HCT116 (cell line): ENCODE data around the gene CLEC4M. TPM values are rescaled to one million over a fixed set of nuclear protein-coding genes. Genes with fewer than 3 reads are reported as not detected.

Experiments
- ATAC-seq: fragments of 200-7000 bp; cut with Tn5 transposase; 2 replicates; pipeline ENCODE4 v1.9.1; 2020; ENCODE audit warnings: mild to moderate bottlenecking, moderate library complexity
- BruUV-seq: library from RNA; stranded (reverse); fragments of 400-500 nt; replicated peaks from 2 replicates; lab custom pipeline; 2021; lab: Mats Ljungman, UMichigan
- CTCF ChIA-PET: fragments of 300-600 bp; sonication (Branson Sonifier 250); formaldehyde crosslinking; loops from one replicate; lab custom pipeline; 2021; ENCODE audit warnings: antibody characterized with exemption; lab: Charles Lee
- POLR2A ChIA-PET: fragments of 300-600, 350-600 bp; sonication (Branson Sonifier 250); formaldehyde crosslinking; loops from one replicate; lab custom pipeline; 2021; ENCODE audit warnings: antibody characterized with exemption; lab: Charles Lee
- RAD21 ChIA-PET, 2 experiments: fragments of 300-600 bp; sonication (Branson Sonifier 250); formaldehyde crosslinking; loops; one replicate each; lab custom pipeline; 2023; ENCODE audit warnings: low total read pairs in 2 of 2; ENCODE audit not compliant: uncharacterized antibody in 2 of 2, unreplicated experiment in 2 of 2, low non-redundant PET in 1 of 2; lab: Charles Lee
- DNase-seq: peaks from one replicate; pipeline ENCODE4 v3.0.0-alpha.2; 2010; ENCODE audit warnings: low read depth, low spot score
- H2AFZ ChIP-seq: fragments of 200-600 bp; shearing (Covaris generic), sonication (generic); 2 replicates; pipeline ENCODE4 v1.6.1; 2017; ENCODE audit warnings: low read depth, mixed run types, mixed read lengths, antibody characterized with exemption, low read length; ENCODE audit not compliant: poor library complexity, severe bottlenecking
- H3K27ac ChIP-seq: 2 replicates; pipeline ENCODE4 v1.5.1; 2012; ENCODE audit warnings: low read depth, low read length
- H3K27me3 ChIP-seq: fragments of 200-600 bp; sonication (generic); 2 replicates; pipeline ENCODE4 v1.6.1; 2016; ENCODE audit warnings: mixed run types, low read length, mixed read lengths; ENCODE audit not compliant: insufficient read depth
- H3K36me3 ChIP-seq, 2 experiments: fragments of 200-500 bp in 1 of 2; fragments of 200-600 bp in 1 of 2; sonication (Bioruptor generic) in 1 of 2; sonication (generic) in 1 of 2; 2 replicates each; pipeline versions ENCODE4 v1.5.1 to v1.6.1; 2014 to 2016; ENCODE audit warnings: low read length in 2 of 2, inconsistent platforms in 1 of 2, mixed read lengths in 1 of 2, mixed run types in 1 of 2; ENCODE audit not compliant: insufficient read depth in 2 of 2, control insufficient read depth in 1 of 2
- H3K4me1 ChIP-seq, 2 experiments: fragments of 200-600 bp in 1 of 2; sonication (generic) in 1 of 2; 2 replicates each; pipeline versions ENCODE4 v1.5.1 to v1.6.1; 2012 to 2017; ENCODE audit warnings: low read length in 2 of 2, inconsistent platforms in 1 of 2, mild to moderate bottlenecking in 1 of 2, mixed read lengths in 1 of 2, mixed run types in 1 of 2, moderate library complexity in 1 of 2; ENCODE audit not compliant: insufficient read depth in 2 of 2, control insufficient read depth in 1 of 2
- H3K4me2 ChIP-seq: fragments of 200-600 bp; sonication (generic); 2 replicates; pipeline ENCODE4 v1.6.1; 2017; ENCODE audit warnings: mixed run types, low read length, mixed read lengths
- H3K4me3 ChIP-seq, 2 experiments: fragments of 200-600 bp in 1 of 2; sonication (generic) in 1 of 2; replicated peaks in 1 of 2; 2 replicates each; pipeline ENCODE4 v1.5.1; 2011 to 2016; ENCODE audit warnings: low read length in 2 of 2, control low read depth in 1 of 2, low read depth in 1 of 2, mild to moderate bottlenecking in 1 of 2, mixed read lengths in 1 of 2, mixed run types in 1 of 2
- H3K79me2 ChIP-seq: fragments of 200-600 bp; sonication (generic); 2 replicates; pipeline ENCODE4 v1.6.1; 2017; ENCODE audit warnings: mild to moderate bottlenecking, mixed run types, low read length, moderate library complexity, mixed read lengths; ENCODE audit not compliant: insufficient read depth
- H3K9ac ChIP-seq: fragments of 200-600 bp; sonication (generic); 2 replicates; pipeline ENCODE4 v1.6.1; 2016; ENCODE audit warnings: low read length, mixed read lengths
- H3K9me2 ChIP-seq: fragments of 200-600 bp; sonication (generic), shearing (Covaris generic); 2 replicates; pipeline ENCODE4 v1.6.1; 2017; ENCODE audit warnings: mixed run types, mild to moderate bottlenecking, moderate library complexity; ENCODE audit not compliant: insufficient read depth
- H3K9me3 ChIP-seq, 2 experiments: fragments of 200-500 bp in 1 of 2; fragments of 200-600 bp in 1 of 2; sonication (Bioruptor generic) in 1 of 2; sonication (generic) in 1 of 2; 2 replicates each; pipeline ENCODE4 v1.6.1; 2014 to 2017; ENCODE audit warnings: low read length in 2 of 2, mixed read lengths in 2 of 2, inconsistent platforms in 1 of 2, low read depth in 1 of 2, mild to moderate bottlenecking in 1 of 2, mixed run types in 1 of 2, moderate library complexity in 1 of 2; ENCODE audit not compliant: control insufficient read depth in 1 of 2, insufficient read depth in 1 of 2
- H4K20me1 ChIP-seq: fragments of 200-600 bp; sonication (generic), shearing (Covaris generic); 2 replicates; pipeline ENCODE4 v1.6.1; 2017; ENCODE audit warnings: mixed run types, mild to moderate bottlenecking, moderate library complexity; ENCODE audit not compliant: insufficient read depth
- RAD21 ChIP-seq: IDR thresholded peaks from 2 replicates; pipeline ENCODE4 v1.6.1; 2012; ENCODE audit warnings: low read depth, mild to moderate bottlenecking
- intact Hi-C: fragments of 100-400 bp; cut with micrococcal nuclease; formaldehyde crosslinking; loops from 2 replicates; pipeline ENCODE4 v1.10.0; 2022
- total RNA-seq: library from RNA; stranded (reverse); gene quantifications from one replicate; pipeline ENCODE4 v1.2.1, GENCODE V29; 2021; ENCODE audit not compliant: unreplicated experiment

The CLEC4M gene
- total RNA-seq, 1 experiment from 2014 or later: not detected

DNA sequence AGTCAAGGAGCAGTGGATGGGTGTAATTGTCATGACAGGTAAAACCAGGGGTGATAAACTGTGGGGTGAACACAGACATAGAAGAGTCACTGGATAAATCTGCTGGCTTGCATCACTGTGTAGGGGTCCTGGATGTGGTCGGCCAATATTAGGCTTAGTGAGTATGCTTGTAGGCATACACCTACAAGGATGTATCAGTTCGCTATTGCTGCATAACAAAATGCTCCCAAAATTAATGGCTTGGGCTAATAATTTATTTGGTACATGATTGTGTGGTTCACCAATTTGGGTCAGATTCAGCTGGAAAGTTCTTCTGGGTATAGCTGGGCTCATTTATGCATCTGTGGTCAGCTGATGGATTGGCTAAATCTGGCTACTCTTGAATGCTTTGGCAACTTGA lies 55.8 kb downstream of the CLEC4M start:
- no peaks in the 10 kb centered on the region for H3K9me2 ChIP-seq
- BruUV-seq: no TSS peak
- no peaks in the 10 kb centered on the region for H4K20me1 ChIP-seq
- peaks cover 0 to 5% of the 10 kb centered on the region in 2 experiments; a peak in 2 of 4 replicates for H3K9me3 ChIP-seq
- no peak overlapping the region for H3K4me3 ChIP-seq
- H3K36me3 ChIP-seq: no peaks in the 10 kb centered on the region
- DNase-seq (no peak), ATAC-seq (no peak)
- POLR2A ChIA-PET: no interaction called here
- CTCF ChIA-PET: interaction anchor here (1.0 kb wide), 1 partner anchor 19 kb away, joined by 3 read pairs; no protein-coding TSS in a partner anchor
- no peak overlapping the region for H2AFZ ChIP-seq
- H3K4me2 ChIP-seq: no peak overlapping the region
- no peak for TF ChIP-seq RAD21
- H3K9ac ChIP-seq: no peak overlapping the region
- H3K4me1 ChIP-seq: no peaks in the 10 kb centered on the region
- intact Hi-C loops: no loop called here
- H3K79me2 ChIP-seq: no peaks in the 10 kb centered on the region
- H3K27me3 ChIP-seq: no peaks in the 10 kb centered on the region
- RAD21 ChIA-PET: no interaction called here
- no peak overlapping the region for H3K27ac ChIP-seq

Other genes starting within 250 kb of the CLEC4M start
- 20.7 TPM for gene ZNF358, start 247.1 kb upstream of the CLEC4M start, total RNA-seq
- 19.1 TPM for gene MCOLN1, start 240.6 kb upstream of the CLEC4M start, total RNA-seq
- 159 TPM for gene PNPLA6, start 227.5 kb upstream of the CLEC4M start, total RNA-seq
- gene CAMSAP3, start 167.4 kb upstream of the CLEC4M start, total RNA-seq: 24.0 TPM
- 103 TPM for gene XAB2, start 133.7 kb upstream of the CLEC4M start, total RNA-seq
- 126 TPM for gene PET100, start 133.4 kb upstream of the CLEC4M start, total RNA-seq
- 0.32 TPM for gene PCP2, start 129.5 kb upstream of the CLEC4M start, total RNA-seq
- 141 TPM for gene STXBP2, start 126.1 kb upstream of the CLEC4M start, total RNA-seq
- gene RETN, start 94.2 kb upstream of the CLEC4M start, total RNA-seq: not detected
- gene MCEMP1, start 86.2 kb upstream of the CLEC4M start, total RNA-seq: not detected
- 101 TPM for gene TRAPPC5, start 82.4 kb upstream of the CLEC4M start, total RNA-seq
- gene FCER2, start 61.1 kb upstream of the CLEC4M start, total RNA-seq: 0.20 TPM
- gene CLEC4G, start 31.1 kb upstream of the CLEC4M start, total RNA-seq: not detected
- not detected for gene CD209, start 15.7 kb upstream of the CLEC4M start, total RNA-seq
- 15.0 TPM for gene EVI5L, start 67.0 kb downstream of the CLEC4M start, total RNA-seq
- gene PRR36, start 111.1 kb downstream of the CLEC4M start, total RNA-seq: 7.5 TPM
- 18.1 TPM for gene LRRC8E, start 125.3 kb downstream of the CLEC4M start, total RNA-seq
- 59.1 TPM for gene MAP2K7, start 140.6 kb downstream of the CLEC4M start, total RNA-seq
- gene TGFBR3L, start 151.6 kb downstream of the CLEC4M start, total RNA-seq: 30.9 TPM
- 42.9 TPM for gene SNAPC2, start 157.1 kb downstream of the CLEC4M start, total RNA-seq
- 56.0 TPM for gene CTXN1, start 162.9 kb downstream of the CLEC4M start, total RNA-seq
- 136 TPM for gene TIMM44, start 180.4 kb downstream of the CLEC4M start, total RNA-seq
- gene ELAVL1, start 242.4 kb downstream of the CLEC4M start, total RNA-seq: 134 TPM